WERI-Rb-1 (cell line): ENCODE measurements around the gene IST1.

Source experiments
- DNase-seq: peaks from one replicate; pipeline ENCODE4 v3.0.0-alpha.2; 2020
- H3K27ac ChIP-seq: fragments of 250-450 bp; sonication (Bioruptor Pico); 2 replicates; pipeline ENCODE4 v1.5.1; 2020; ENCODE audit warnings: mild to moderate bottlenecking, moderate library complexity
- H3K27me3 ChIP-seq: fragments of 250-450 bp; sonication (Bioruptor Pico); 2 replicates; pipeline ENCODE4 v1.5.1; 2021; ENCODE audit warnings: mild to moderate bottlenecking, low read depth, moderate library complexity; ENCODE audit not compliant: insufficient read depth, severe bottlenecking
- H3K36me3 ChIP-seq: fragments of 250-450 bp; sonication (Bioruptor Pico); 2 replicates; pipeline ENCODE4 v1.5.1; 2020; ENCODE audit warnings: mild to moderate bottlenecking, moderate library complexity
- H3K4me3 ChIP-seq: 2 replicates; pipeline ENCODE4 v1.5.1; 2011; ENCODE audit warnings: low read depth, mild to moderate bottlenecking, control low read depth, low read length
- H3K9me3 ChIP-seq: fragments of 250-450 bp; sonication (Bioruptor Pico); 2 replicates; pipeline ENCODE4 v1.5.1; 2021; ENCODE audit warnings: mild to moderate bottlenecking, moderate library complexity; ENCODE audit not compliant: severe bottlenecking
- TF ChIP-seq, protein P1 (sequence below): IDR thresholded peaks from 2 replicates; pipeline ENCODE4 v1.5.1; 2011; ENCODE audit warnings: low read depth, mild to moderate bottlenecking, control low read depth, inconsistent platforms, low read length

IST1 gene

DNA sequence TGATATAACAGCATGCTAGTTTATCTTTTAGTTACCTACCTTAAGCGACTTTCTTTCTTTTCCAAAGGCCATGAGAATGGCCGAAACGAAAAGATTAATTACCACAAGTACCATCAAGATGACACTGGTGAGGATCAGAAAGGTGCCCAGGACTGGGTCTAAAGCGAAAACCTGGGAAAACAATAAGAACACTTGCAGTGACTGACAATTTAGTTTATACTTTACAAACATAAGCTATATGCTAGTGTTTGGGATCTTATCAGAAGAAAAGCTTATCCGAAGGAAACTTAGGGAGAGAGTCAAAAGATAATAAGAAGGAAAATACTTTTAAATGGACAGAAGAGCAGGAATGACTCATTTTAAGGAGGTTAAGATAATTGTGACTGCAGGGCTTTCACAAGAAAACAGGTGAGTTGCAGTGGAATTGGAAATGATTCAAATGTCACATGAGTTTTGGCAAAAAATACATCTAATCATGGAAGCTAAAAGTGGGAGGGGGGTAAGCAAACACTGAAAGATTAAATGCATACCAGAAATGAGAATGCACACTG is 34.8 kb downstream of the IST1 start:
- DNase-seq, result no peak
- peaks cover 60% of the 10 kb centered on the region for H3K36me3 ChIP-seq
- TF ChIP-seq, protein P1, sequence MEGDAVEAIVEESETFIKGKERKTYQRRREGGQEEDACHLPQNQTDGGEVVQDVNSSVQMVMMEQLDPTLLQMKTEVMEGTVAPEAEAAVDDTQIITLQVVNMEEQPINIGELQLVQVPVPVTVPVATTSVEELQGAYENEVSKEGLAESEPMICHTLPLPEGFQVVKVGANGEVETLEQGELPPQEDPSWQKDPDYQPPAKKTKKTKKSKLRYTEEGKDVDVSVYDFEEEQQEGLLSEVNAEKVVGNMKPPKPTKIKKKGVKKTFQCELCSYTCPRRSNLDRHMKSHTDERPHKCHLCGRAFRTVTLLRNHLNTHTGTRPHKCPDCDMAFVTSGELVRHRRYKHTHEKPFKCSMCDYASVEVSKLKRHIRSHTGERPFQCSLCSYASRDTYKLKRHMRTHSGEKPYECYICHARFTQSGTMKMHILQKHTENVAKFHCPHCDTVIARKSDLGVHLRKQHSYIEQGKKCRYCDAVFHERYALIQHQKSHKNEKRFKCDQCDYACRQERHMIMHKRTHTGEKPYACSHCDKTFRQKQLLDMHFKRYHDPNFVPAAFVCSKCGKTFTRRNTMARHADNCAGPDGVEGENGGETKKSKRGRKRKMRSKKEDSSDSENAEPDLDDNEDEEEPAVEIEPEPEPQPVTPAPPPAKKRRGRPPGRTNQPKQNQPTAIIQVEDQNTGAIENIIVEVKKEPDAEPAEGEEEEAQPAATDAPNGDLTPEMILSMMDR, result no peak
- no peaks in the 10 kb centered on the region for H3K27me3 ChIP-seq
- no peaks in the 10 kb centered on the region for H3K9me3 ChIP-seq
- no peak overlapping the region for H3K27ac ChIP-seq
- H3K4me3 ChIP-seq, result no peak overlapping the region

DNA sequence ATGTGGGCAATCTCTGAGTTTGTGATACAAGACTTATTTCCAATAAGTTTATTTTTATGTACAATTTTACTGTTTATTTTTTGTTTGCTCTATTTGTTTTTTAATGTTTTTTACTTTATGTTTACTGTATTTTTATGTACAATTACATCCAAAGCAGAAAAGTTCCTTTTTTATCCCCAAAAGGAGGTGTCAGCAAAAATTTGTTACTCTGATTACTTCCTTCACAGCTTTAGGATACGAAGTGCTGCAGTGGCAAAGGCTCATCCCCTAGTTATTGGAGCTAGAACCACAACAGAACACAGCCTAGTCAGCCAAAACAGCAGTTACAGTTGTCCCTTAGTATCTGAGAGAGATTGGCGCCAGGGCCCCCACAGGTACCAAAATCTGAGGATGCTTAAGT is 35.7 kb downstream of the IST1 start:
- Histone ChIP-seq H3K27ac (no peak overlapping the region), H3K4me3 (no peak overlapping the region), H3K9me3 (no peaks in the 10 kb centered on the region), H3K27me3 (no peaks in the 10 kb centered on the region), H3K36me3 (peaks cover 51% of the 10 kb centered on the region)
- DNase-seq, result no peak
- TF ChIP-seq, protein P1, result no peak

DNA sequence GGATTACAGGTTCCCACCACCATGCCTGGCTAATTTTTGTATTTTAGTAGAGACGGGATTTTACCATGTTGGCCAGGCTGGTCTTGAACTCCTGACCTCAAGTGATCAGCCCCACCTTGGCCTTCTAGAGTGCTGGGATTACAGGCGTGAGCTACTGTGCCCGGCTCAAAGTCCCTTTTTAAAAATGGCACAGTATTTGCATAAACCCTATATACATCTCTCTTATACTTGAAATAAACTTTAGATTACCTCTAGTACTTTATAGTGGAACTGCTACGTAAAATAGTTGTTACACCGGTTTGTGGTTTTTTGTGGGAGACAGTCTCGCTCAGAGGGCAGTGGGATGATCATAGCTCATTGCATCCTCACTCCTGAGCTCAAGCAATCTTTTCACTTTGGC is 36.3 kb downstream of the IST1 start:
- Histone ChIP-seq H3K27ac (no peak overlapping the region), H3K36me3 (peaks cover 45% of the 10 kb centered on the region), H3K4me3 (no peak overlapping the region), H3K9me3 (no peaks in the 10 kb centered on the region), H3K27me3 (no peaks in the 10 kb centered on the region)
- no peak for DNase-seq
- TF ChIP-seq, protein P1, result no peak

DNA sequence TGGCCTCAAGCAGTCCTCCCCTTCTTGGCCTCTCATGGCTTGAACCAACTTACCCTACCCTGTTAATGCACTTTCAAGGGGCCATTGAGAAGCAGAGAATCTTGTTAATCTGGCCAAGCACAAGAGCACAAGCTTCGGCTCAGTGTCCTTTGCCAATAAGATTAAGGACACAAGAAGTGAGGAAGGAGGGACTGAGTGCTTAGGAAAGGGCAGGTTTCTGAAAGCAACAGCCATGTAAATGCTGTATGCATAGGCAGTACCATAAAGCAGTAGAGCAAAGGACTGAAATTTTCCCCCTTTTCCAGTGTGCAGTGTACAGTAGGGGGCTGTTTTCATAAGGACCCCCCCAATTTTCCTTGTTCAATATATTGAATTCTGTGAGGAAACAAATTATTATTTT is 37.7 kb downstream of the IST1 start:
- Histone ChIP-seq H3K36me3 (peaks cover 32% of the 10 kb centered on the region), H3K27ac (peak overlapping the region; percentile 62)
- DNase-seq, result peak; percentile 18

DNA sequence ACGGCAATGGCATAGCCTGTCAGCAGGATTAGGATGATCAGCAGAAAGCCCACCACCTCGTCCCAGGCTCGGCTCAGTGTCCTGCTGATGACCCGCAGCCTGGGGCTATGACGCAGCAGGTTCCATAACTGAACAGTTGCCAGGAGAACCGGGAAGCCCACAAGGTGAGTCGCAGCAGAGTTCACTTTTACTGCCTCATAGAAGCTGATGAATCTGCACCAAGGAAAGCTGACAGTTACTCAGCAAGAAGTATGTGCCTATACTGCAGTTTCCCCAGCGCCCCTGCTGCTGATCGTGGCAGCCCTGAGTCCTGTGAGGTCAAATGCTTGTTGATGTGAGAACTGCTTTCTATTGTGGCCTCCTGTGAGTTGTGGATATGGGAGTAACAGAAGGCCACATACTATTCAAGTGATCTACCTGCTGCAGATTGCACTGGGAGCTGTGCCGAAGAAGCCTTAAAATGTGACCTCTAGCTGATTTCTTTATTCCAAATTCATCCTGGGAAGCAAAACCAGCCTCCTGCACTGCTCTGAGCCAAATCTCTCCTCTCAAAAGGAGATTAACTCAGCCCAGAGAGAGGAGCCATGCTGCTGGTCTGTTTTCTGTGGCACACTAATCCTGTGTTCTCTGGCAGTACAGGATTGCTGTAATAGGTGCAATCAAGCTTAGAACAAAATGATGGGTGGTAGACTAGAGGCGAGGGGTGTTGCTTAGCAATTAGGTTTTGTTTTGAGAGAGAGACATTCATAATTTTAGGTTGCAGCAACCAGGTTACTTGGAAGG is 38.8 kb downstream of the IST1 start:
- peak overlapping the region; percentile 33 for H3K4me3 ChIP-seq
- peak; percentile 64 for DNase-seq
- peak overlapping the region; percentile 62 for H3K27ac ChIP-seq
- H3K36me3 ChIP-seq, result peaks cover 22% of the 10 kb centered on the region
- no peaks in the 10 kb centered on the region for H3K9me3 ChIP-seq
- H3K27me3 ChIP-seq, result no peaks in the 10 kb centered on the region
- TF ChIP-seq, protein P1, result no peak

More for the DNA sequence above, 37.7 kb downstream of the IST1 start:
- Histone ChIP-seq H3K27me3 (no peaks in the 10 kb centered on the region), H3K4me3 (peak overlapping the region; percentile 33; the same call in 1 of the 2 replicates), H3K9me3 (no peaks in the 10 kb centered on the region)
- TF ChIP-seq, protein P1, result no peak
